GM19043 (cell line): Measurements from ENCODE around the gene TEX19.

ENCODE experiments used
- ATAC-seq: cut with Tn5 transposase; IDR thresholded peaks from one replicate; pipeline ENCODE4 v1.9.1; 2021; ENCODE audit warnings: low read depth; ENCODE audit not compliant: unreplicated experiment

The TEX19 gene

GRCh38 chr17:82386881-82387704, 28.0 kb downstream of the TEX19 start:
- ATAC-seq, result no peak

- ATAC-seq, result no peak
Measured at GRCh38 chr17:82387705-82388106, 28.7 kb downstream of the TEX19 start.

GRCh38 chr17:82388223-82388921, 29.3 kb downstream of the TEX19 start:
- ATAC-seq, result no peak

GRCh38 chr17:82388922-82389283, 29.9 kb downstream of the TEX19 start:
- ATAC-seq, result no peak

GRCh38 chr17:82389379-82389778, 30.3 kb downstream of the TEX19 start:
- no peak for ATAC-seq

- no peak for ATAC-seq
Measured at GRCh38 chr17:82390015-82390859, 31.2 kb downstream of the TEX19 start.

- no peak for ATAC-seq
Measured at GRCh38 chr17:82390860-82391435, 31.9 kb downstream of the TEX19 start.

- no peak for ATAC-seq
Measured at GRCh38 chr17:82391496-82392066, 32.5 kb downstream of the TEX19 start.

- no peak for ATAC-seq
Measured at GRCh38 chr17:82392209-82392920, 33.3 kb downstream of the TEX19 start.

- ATAC-seq, result no peak
Measured at GRCh38 chr17:82392941-82393340, 33.9 kb downstream of the TEX19 start.

GRCh38 chr17:82394278-82394677, 35.2 kb downstream of the TEX19 start:
- ATAC-seq, result no peak

GRCh38 chr17:82396601-82397435, 37.8 kb downstream of the TEX19 start:
- no peak for ATAC-seq

GRCh38 chr17:82397449-82398335, 38.6 kb downstream of the TEX19 start:
- no peak for ATAC-seq

GRCh38 chr17:82399041-82399441, 40.0 kb downstream of the TEX19 start:
- no peak for ATAC-seq

GRCh38 chr17:82399601-82400101, 40.6 kb downstream of the TEX19 start:
- no peak for ATAC-seq

- no peak for ATAC-seq
Measured at GRCh38 chr17:82400206-82400605, 41.2 kb downstream of the TEX19 start.

- no peak for ATAC-seq
Measured at GRCh38 chr17:82400830-82401229, 41.8 kb downstream of the TEX19 start.

- peak; percentile 80 for ATAC-seq
Measured at GRCh38 chr17:82402865-82403264, 43.8 kb downstream of the TEX19 start.
